22Rv1 (cell line): ENCODE results near the gene ENTPD8.

Experiments used
- H3K27ac ChIP-seq: fragments of 450-650 bp; 2 replicates; pipeline ENCODE4 v1.5.1; 2017
- CTCF ChIP-seq: fragments of 450-650 bp; IDR thresholded peaks from 2 replicates; pipeline ENCODE4 v1.5.1; 2017; ENCODE audit warnings: mild to moderate bottlenecking
- ZFX ChIP-seq: fragments of 450-650 bp; IDR thresholded peaks from 2 replicates; pipeline ENCODE4 v1.6.1; 2017; ENCODE audit warnings: antibody characterized with exemption, borderline replicate concordance

ENTPD8 gene

GRCh38 chr9:137462986-137463930, 22.1 kb upstream of the ENTPD8 start:
- no peak overlapping the region for H3K27ac ChIP-seq

GRCh38 chr9:137462396-137462985, 21.3 kb upstream of the ENTPD8 start:
- TF ChIP-seq ZFX (no peak), CTCF (no peak)
- no peak overlapping the region for H3K27ac ChIP-seq

More at GRCh38 chr9:137462986-137463930, 22.1 kb upstream of the ENTPD8 start:
- no peak for TF ChIP-seq ZFX
- no peak for TF ChIP-seq CTCF

- TF ChIP-seq CTCF, result peak; percentile 33
- TF ChIP-seq ZFX, result no peak
- H3K27ac ChIP-seq, result no peak overlapping the region
Measured at GRCh38 chr9:137461663-137462395, 20.7 kb upstream of the ENTPD8 start.

GRCh38 chr9:137461316-137461662, 20.1 kb upstream of the ENTPD8 start:
- H3K27ac ChIP-seq, result no peak overlapping the region
- TF ChIP-seq CTCF, result no peak
- TF ChIP-seq ZFX, result no peak

GRCh38 chr9:137460363-137461315, 19.5 kb upstream of the ENTPD8 start:
- no peak overlapping the region for H3K27ac ChIP-seq

More at GRCh38 chr9:137460363-137461315, 19.5 kb upstream of the ENTPD8 start:
- no peak for TF ChIP-seq ZFX
- no peak for TF ChIP-seq CTCF
